CD14-positive monocyte (primary cell): Measurements from ENCODE around the gene TUBAL3. TPM values are rescaled to one million over a fixed set of nuclear protein-coding genes. Genes with fewer than 3 reads are reported as not detected.

ENCODE experiments used
- DNase-seq, 3 donors: peaks; one replicate each; pipeline ENCODE4 v3.0.0-alpha.2; 2011 to 2022
- H2AFZ ChIP-seq: 2 replicates; pipeline ENCODE4 v1.6.0; 2012; ENCODE audit warnings: mild to moderate bottlenecking, low read depth, low read length, inconsistent platforms; ENCODE audit not compliant: insufficient read depth, poor library complexity, severe bottlenecking
- H3K27ac ChIP-seq, 2 donors: 1 replicate in 1 of 2; 2 replicates in 1 of 2; pipeline ENCODE4 v1.5.1; 2012 to 2013; ENCODE audit warnings: low read length in 2 of 2, control low read depth in 1 of 2, inconsistent platforms in 1 of 2, low read depth in 1 of 2, mild to moderate bottlenecking in 1 of 2
- H3K27me3 ChIP-seq, 2 donors: one replicate each; pipeline versions ENCODE4 v1.6.0 to v1.6.1; 2011 to 2013; ENCODE audit warnings: low read length in 2 of 2; ENCODE audit not compliant: control insufficient read depth in 2 of 2, insufficient read depth in 2 of 2
- H3K36me3 ChIP-seq, 2 donors: replicated peaks in 1 of 2; 1 replicate in 1 of 2; 2 replicates in 1 of 2; pipeline versions ENCODE4 v1.5.1 to v1.6.1; 2012 to 2013; ENCODE audit warnings: low read length in 2 of 2, control low read depth in 1 of 2, inconsistent platforms in 1 of 2, mild to moderate bottlenecking in 1 of 2; ENCODE audit not compliant: insufficient read depth in 2 of 2, control insufficient read depth in 1 of 2
- H3K4me1 ChIP-seq, 2 donors: 1 replicate in 1 of 2; 2 replicates in 1 of 2; pipeline versions ENCODE4 v1.5.1 to v1.6.1; 2012 to 2013; ENCODE audit warnings: low read length in 2 of 2, control low read depth in 1 of 2, inconsistent platforms in 1 of 2, mild to moderate bottlenecking in 1 of 2, moderate library complexity in 1 of 2; ENCODE audit not compliant: insufficient read depth in 2 of 2, control insufficient read depth in 1 of 2
- H3K4me2 ChIP-seq: replicated peaks from 2 replicates; pipeline ENCODE3; 2012; ENCODE audit warnings: low read length, moderate library complexity, mild to moderate bottlenecking; ENCODE audit not compliant: poor library complexity, severe bottlenecking; ENCODE audit errors: extremely low read depth
- H3K4me3 ChIP-seq, 3 experiments: fragments of 200-600 bp in 1 of 3; sonication (generic) in 1 of 3; replicated peaks in 1 of 3; 1 replicate in 2 of 3; 2 replicates in 1 of 3; pipeline ENCODE4 v1.5.1; 2011 to 2013; ENCODE audit warnings: low read length in 3 of 3, mild to moderate bottlenecking in 3 of 3, control low read depth in 2 of 3, low read depth in 2 of 3, inconsistent platforms in 1 of 3, moderate library complexity in 1 of 3
- H3K79me2 ChIP-seq: 2 replicates; pipeline ENCODE4 v1.6.0; 2012; ENCODE audit warnings: mild to moderate bottlenecking, control low read depth, inconsistent platforms, low read length, moderate library complexity; ENCODE audit not compliant: insufficient read depth
- H3K9ac ChIP-seq: 2 replicates; pipeline ENCODE4 v1.6.0; 2017; ENCODE audit warnings: low read length, mild to moderate bottlenecking; ENCODE audit not compliant: insufficient read depth, poor library complexity, severe bottlenecking
- H3K9me3 ChIP-seq, 2 donors: replicated peaks in 1 of 2; 1 replicate in 1 of 2; 2 replicates in 1 of 2; pipeline versions ENCODE4 v1.5.1 to v1.6.1; 2012 to 2013; ENCODE audit warnings: low read length in 2 of 2, control low read depth in 1 of 2; ENCODE audit not compliant: control insufficient read depth in 1 of 2, insufficient read depth in 1 of 2
- H4K20me1 ChIP-seq: 2 replicates; pipeline ENCODE4 v1.6.0; 2012; ENCODE audit warnings: mild to moderate bottlenecking, low read length, control low read depth, moderate library complexity; ENCODE audit not compliant: insufficient read depth
- H3K27ac Mint-ChIP-seq, 7 donors: one replicate each; pipeline ENCODE4 v1.8.0; 2020; ENCODE audit warnings: mild to moderate bottlenecking in 7 of 7, mixed read lengths in 7 of 7, moderate library complexity in 6 of 7, inconsistent platforms in 2 of 7
- H3K27me3 Mint-ChIP-seq, 3 donors: one replicate each; pipeline ENCODE4 v1.8.0; 2021 to 2022; ENCODE audit warnings: low read depth in 3 of 3, mild to moderate bottlenecking in 3 of 3, mixed read lengths in 3 of 3, moderate library complexity in 3 of 3, inconsistent platforms in 1 of 3
- H3K36me3 Mint-ChIP-seq, 2 donors: one replicate each; pipeline ENCODE4 v1.8.0; 2020; ENCODE audit warnings: mixed read lengths in 2 of 2, inconsistent platforms in 1 of 2, mild to moderate bottlenecking in 1 of 2
- H3K4me1 Mint-ChIP-seq: one replicate; pipeline ENCODE4 v1.8.0; 2020; ENCODE audit warnings: mild to moderate bottlenecking, mixed read lengths
- H3K4me3 Mint-ChIP-seq, 2 donors: one replicate each; pipeline ENCODE4 v1.8.0; 2020; ENCODE audit warnings: mild to moderate bottlenecking in 2 of 2, mixed read lengths in 2 of 2, moderate library complexity in 1 of 2
- H3K9me3 Mint-ChIP-seq, 7 donors: one replicate each; pipeline ENCODE4 v1.8.0; 2020 to 2022; ENCODE audit warnings: mixed read lengths in 7 of 7, mild to moderate bottlenecking in 6 of 7, moderate library complexity in 6 of 7, inconsistent platforms in 2 of 7
- WGBS: methylation state at CpG from one replicate; pipeline ENCODE4 v1.1.5; 2013; ENCODE audit warnings: missing lambda C conversion rate; ENCODE audit not compliant: insufficient coverage; 5-methylcytosine and 5-hydroxymethylcytosine counted together
- intact Hi-C, 2 donors: fragments of 100-400 bp; cut with micrococcal nuclease; formaldehyde crosslinking; loops; one replicate each; pipeline versions ENCODE4 v1.15.0 to v1.15.1; 2023
- polyA plus RNA-seq, 3 donors: library from polyadenylated mRNA; depleted of rRNA in 1 of 3; unstranded in 2 of 3; stranded (reverse) in 1 of 3; fragments of 300-500 nt in 2 of 3; fragments of >200 nt in 1 of 3; fragmentation: Illumina TruSeq in 2 of 3; gene quantifications; 1 replicate in 2 of 3; 2 replicates in 1 of 3; pipeline ENCODE4 v1.2.3, GENCODE V29; 2012 to 2021
- TF ChIP-seq, protein P1 (sequence below): fragments of 200-600 bp; IDR thresholded peaks from one replicate; pipeline ENCODE4 v1.8.0; 2022; ENCODE audit warnings: antibody characterized with exemption, mild to moderate bottlenecking

Gene TUBAL3
- polyA plus RNA-seq, 3 donors, result not detected

DNA sequence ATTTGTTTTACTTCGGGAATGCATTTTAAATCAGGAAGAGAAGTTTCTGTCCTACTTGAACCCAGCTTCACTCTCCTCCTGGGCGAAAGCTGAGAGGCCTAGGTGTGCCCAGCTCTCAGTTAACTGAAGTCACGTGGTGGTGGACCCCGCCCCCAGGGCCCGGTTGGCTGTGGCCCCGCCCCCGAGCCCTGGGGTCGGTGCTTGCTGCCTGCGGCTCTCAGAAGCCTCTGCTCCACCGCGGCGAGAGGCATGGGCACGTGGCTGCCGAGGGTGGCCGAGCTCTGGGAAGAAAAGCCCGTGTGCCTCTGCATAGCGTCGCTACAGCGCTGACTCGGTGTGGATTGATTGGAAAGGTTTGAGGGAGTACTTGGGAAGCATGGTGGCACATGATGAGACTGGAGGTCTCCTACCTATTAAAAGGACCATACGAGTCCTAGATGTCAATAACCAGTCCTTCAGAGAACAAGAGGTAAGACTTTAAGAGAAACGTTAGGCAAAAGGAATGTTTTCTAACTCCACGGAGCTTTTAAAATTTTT lies 41.8 kb upstream of the TUBAL3 start:
- DNase-seq, result peak; percentile 64 to 67 (median 64)
- intact Hi-C loops, result no loop called here
- Mint-ChIP-seq H3K27ac (peak overlapping the region; percentile 10 to 86 (median 43)), H3K9me3 (no peaks in the 10 kb centered on the region), H3K36me3 (peaks cover 0 to 4% of the 10 kb centered on the region in 2 donors), H3K4me3 (peak overlapping the region; percentile 84 to 93), H3K27me3 (peaks cover 0 to 3% (median 0%) of the 10 kb centered on the region in 3 donors), H3K4me1 (peaks cover 19% of the 10 kb centered on the region)
- Histone ChIP-seq H2AFZ (peak overlapping the region; percentile 84), H4K20me1 (no peaks in the 10 kb centered on the region), H3K36me3 (no peaks in the 10 kb centered on the region), H3K4me2 (peak overlapping the region; percentile 75), H3K27me3 (no peaks in the 10 kb centered on the region), H3K9me3 (no peaks in the 10 kb centered on the region), H3K4me1 (peaks cover 6 to 13% of the 10 kb centered on the region in 2 donors), H3K79me2 (peaks cover 4% of the 10 kb centered on the region), H3K9ac (peak overlapping the region; percentile 51), H3K4me3 (peak overlapping the region; percentile 45 to 72 (median 48)), H3K27ac (peak overlapping the region in 1 of 2 donors; percentile 20)
- TF ChIP-seq, protein P1, sequence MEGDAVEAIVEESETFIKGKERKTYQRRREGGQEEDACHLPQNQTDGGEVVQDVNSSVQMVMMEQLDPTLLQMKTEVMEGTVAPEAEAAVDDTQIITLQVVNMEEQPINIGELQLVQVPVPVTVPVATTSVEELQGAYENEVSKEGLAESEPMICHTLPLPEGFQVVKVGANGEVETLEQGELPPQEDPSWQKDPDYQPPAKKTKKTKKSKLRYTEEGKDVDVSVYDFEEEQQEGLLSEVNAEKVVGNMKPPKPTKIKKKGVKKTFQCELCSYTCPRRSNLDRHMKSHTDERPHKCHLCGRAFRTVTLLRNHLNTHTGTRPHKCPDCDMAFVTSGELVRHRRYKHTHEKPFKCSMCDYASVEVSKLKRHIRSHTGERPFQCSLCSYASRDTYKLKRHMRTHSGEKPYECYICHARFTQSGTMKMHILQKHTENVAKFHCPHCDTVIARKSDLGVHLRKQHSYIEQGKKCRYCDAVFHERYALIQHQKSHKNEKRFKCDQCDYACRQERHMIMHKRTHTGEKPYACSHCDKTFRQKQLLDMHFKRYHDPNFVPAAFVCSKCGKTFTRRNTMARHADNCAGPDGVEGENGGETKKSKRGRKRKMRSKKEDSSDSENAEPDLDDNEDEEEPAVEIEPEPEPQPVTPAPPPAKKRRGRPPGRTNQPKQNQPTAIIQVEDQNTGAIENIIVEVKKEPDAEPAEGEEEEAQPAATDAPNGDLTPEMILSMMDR, result no peak
- WGBS, result 1% methylated on average over 16 of the region's 23 CpGs

DNA sequence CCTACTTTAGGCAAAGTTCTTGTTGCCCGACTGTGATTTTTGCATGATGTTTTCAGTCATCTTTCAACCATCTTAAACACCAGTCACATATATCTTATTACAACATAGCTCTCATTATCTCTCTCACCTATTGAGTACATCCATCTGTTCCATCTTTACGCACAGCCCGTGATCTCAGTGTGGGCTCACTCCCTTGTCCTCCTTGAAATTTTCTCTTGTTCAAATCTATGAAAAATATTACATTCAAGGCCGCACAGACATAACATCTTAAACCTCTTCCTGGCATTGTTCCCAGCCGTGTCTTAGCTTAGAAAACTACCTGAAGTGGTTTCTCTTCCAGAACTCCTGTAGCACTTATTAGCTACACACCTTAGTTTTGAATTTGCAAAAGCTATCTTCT lies 40.4 kb upstream of the TUBAL3 start:
- Mint-ChIP-seq H3K4me1 (peaks cover 19% of the 10 kb centered on the region), H3K27ac (no peak overlapping the region), H3K36me3 (peaks cover 0 to 4% of the 10 kb centered on the region in 2 donors), H3K27me3 (peaks cover 0 to 3% (median 0%) of the 10 kb centered on the region in 3 donors), H3K9me3 (no peaks in the 10 kb centered on the region), H3K4me3 (no peak overlapping the region)
- Histone ChIP-seq H3K9me3 (no peaks in the 10 kb centered on the region), H3K4me3 (no peak overlapping the region), H4K20me1 (no peaks in the 10 kb centered on the region), H3K27me3 (no peaks in the 10 kb centered on the region), H3K36me3 (no peaks in the 10 kb centered on the region), H3K9ac (no peak overlapping the region), H3K4me1 (peaks cover 6 to 13% of the 10 kb centered on the region in 2 donors), H3K27ac (no peak overlapping the region), H3K4me2 (no peak overlapping the region), H2AFZ (no peak overlapping the region), H3K79me2 (peaks cover 4% of the 10 kb centered on the region)
- intact Hi-C loops, result no loop called here
- WGBS, result 98% methylated on average over 5 of the region's 5 CpGs
- no peak for DNase-seq
- TF ChIP-seq, protein P1, result no peak
